ENCODE data around the gene DYNLT4.

- TF ChIP-seq CTCF (IDR thresholded peaks at IDR 0.05) = no peak
- TF ChIP-seq POLR2AphosphoS5 (IDR thresholded peaks at IDR 0.05) = no peak
- no peak for TF ChIP-seq POLR2A (IDR thresholded peaks at IDR 0.05)
These were observed 4.2 kb downstream of the DYNLT4 start for GRCh38 chr1:44803062-44803311.
